PC-9 (cell line): ENCODE results near the gene PNMA1.

Experiments used
- EZH2 ChIP-seq: fragments of 200-600 bp; sonication (generic); IDR thresholded peaks from 2 replicates; pipeline ENCODE4 v1.8.0; 2017; ENCODE audit warnings: antibody characterized with exemption, low read depth
- TF ChIP-seq, protein P1 (sequence below): fragments of 200-600 bp; sonication (generic); conservative IDR thresholded peaks from 2 replicates; pipeline ENCODE4 v1.6.1; 2017; ENCODE audit warnings: mixed run types, antibody characterized with exemption, mild to moderate bottlenecking, moderate library complexity

DNA sequence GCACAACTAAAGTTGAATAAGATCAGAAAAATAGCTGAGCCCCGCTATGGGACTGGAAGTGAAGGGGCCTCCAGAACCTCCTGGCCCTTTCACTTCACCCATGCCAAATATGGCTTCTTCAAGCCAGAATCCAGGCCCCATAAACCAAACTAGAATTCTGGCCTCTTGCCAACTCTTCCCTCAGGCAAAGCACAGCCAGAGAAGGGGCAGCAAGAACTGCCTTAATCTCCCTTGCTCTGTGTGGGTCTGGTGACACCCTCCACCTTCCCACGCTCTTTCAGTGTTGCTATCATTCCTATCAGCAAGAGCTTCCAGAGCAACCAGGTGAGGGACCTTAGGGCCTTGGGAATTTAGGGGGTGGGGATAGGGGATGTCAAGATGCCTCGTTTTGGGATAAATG is 3.1 kb upstream of the PNMA1 start:
- TF ChIP-seq, protein P1, sequence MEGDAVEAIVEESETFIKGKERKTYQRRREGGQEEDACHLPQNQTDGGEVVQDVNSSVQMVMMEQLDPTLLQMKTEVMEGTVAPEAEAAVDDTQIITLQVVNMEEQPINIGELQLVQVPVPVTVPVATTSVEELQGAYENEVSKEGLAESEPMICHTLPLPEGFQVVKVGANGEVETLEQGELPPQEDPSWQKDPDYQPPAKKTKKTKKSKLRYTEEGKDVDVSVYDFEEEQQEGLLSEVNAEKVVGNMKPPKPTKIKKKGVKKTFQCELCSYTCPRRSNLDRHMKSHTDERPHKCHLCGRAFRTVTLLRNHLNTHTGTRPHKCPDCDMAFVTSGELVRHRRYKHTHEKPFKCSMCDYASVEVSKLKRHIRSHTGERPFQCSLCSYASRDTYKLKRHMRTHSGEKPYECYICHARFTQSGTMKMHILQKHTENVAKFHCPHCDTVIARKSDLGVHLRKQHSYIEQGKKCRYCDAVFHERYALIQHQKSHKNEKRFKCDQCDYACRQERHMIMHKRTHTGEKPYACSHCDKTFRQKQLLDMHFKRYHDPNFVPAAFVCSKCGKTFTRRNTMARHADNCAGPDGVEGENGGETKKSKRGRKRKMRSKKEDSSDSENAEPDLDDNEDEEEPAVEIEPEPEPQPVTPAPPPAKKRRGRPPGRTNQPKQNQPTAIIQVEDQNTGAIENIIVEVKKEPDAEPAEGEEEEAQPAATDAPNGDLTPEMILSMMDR = no peak
- TF ChIP-seq EZH2 = no peak
